ENCODE measurements around the gene MAG. TPM values are rescaled to one million over a fixed set of nuclear protein-coding genes. Genes with fewer than 3 reads are reported as not detected.

The MAG gene
- total RNA-seq, 2 experiments from 2014 or later: not detected

DNA sequence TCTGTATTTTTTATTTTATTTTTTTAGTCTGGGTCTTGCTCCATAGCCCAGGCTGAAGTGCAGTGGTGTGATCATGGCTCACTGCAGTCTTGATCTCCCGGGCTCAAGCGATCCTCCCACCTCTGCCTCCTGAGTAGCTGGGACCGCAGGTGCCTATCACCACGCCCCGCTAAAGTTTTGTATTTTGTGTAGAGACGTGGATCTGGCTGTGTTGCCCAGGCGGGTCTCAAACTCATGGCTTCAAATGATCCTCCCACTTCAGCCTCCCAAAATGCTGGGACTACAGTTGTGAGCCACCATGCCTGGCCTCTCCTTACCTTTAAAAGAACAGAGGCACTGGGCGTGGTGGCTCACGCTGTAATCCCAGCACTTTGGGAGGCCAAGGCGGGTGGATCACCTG lies 4.2 kb upstream of the MAG start:
- intact Hi-C loops (cut with DNase I, micrococcal nuclease): no loop called here
- ATAC-seq (ENCODE audit: poor library complexity) (no peak), DNase-seq (no peak)
- Histone ChIP-seq H3K27me3 (ENCODE audit: control insufficient read depth in 1 of 2, insufficient read depth in 2 of 2, low read length in 2 of 2) (peaks cover 0 to 6% of the 10 kb centered on the region in 2 experiments), H3K4me1 (ENCODE audit: insufficient read depth, low read length) (no peaks in the 10 kb centered on the region), H3K27ac (ENCODE audit: low read depth in 1 of 2, low read length in 2 of 2) (no peak overlapping the region), H3K9me3 (ENCODE audit: control insufficient read depth in 1 of 2, insufficient read depth in 1 of 2, low read length in 2 of 2) (no peaks in the 10 kb centered on the region), H3K4me3 (ENCODE audit: low read length) (no peak overlapping the region), H3K36me3 (ENCODE audit: insufficient read depth, low read length) (no peaks in the 10 kb centered on the region)
- H3K27me3 Mint-ChIP-seq: peaks cover 20% of the 10 kb centered on the region
- no peaks in the 10 kb centered on the region for H3K9me3 Mint-ChIP-seq
- no peak overlapping the region for H3K27ac Mint-ChIP-seq
- no peaks in the 10 kb centered on the region for H3K4me1 Mint-ChIP-seq (ENCODE audit: low read depth)
- H3K4me3 Mint-ChIP-seq: no peak overlapping the region
- ChIA-PET POLR2A (no interaction called here), CTCF (no interaction called here)
- TF ChIP-seq, protein P1, sequence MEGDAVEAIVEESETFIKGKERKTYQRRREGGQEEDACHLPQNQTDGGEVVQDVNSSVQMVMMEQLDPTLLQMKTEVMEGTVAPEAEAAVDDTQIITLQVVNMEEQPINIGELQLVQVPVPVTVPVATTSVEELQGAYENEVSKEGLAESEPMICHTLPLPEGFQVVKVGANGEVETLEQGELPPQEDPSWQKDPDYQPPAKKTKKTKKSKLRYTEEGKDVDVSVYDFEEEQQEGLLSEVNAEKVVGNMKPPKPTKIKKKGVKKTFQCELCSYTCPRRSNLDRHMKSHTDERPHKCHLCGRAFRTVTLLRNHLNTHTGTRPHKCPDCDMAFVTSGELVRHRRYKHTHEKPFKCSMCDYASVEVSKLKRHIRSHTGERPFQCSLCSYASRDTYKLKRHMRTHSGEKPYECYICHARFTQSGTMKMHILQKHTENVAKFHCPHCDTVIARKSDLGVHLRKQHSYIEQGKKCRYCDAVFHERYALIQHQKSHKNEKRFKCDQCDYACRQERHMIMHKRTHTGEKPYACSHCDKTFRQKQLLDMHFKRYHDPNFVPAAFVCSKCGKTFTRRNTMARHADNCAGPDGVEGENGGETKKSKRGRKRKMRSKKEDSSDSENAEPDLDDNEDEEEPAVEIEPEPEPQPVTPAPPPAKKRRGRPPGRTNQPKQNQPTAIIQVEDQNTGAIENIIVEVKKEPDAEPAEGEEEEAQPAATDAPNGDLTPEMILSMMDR (IDR thresholded peaks at IDR 0.05): no peak
- H3K36me3 Mint-ChIP-seq (ENCODE audit: low read depth): no peaks in the 10 kb centered on the region

DNA sequence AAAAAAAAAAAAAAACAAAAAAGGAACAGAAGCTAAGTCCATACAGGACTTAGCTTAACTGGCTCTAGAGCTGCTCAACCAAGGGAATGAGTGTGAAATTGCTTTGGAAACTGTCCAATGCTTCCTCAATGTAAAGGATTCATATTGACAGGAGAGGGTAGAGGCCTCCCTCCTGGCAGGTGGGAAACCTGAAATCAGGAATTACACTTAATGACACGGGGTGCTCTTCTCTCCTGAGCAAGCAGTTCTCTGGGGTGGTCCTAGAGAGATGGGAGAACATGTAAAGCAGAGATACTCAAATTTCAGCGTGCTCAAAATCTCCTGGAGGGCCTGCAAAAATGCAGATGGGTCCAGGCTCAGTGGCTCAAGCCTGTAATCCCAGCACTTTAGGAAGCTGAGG lies 3.6 kb upstream of the MAG start:
- no peak overlapping the region for H3K4me3 Mint-ChIP-seq
- POLR2A ChIA-PET: no interaction called here
- intact Hi-C loops (cut with DNase I, micrococcal nuclease): no loop called here

DNA sequence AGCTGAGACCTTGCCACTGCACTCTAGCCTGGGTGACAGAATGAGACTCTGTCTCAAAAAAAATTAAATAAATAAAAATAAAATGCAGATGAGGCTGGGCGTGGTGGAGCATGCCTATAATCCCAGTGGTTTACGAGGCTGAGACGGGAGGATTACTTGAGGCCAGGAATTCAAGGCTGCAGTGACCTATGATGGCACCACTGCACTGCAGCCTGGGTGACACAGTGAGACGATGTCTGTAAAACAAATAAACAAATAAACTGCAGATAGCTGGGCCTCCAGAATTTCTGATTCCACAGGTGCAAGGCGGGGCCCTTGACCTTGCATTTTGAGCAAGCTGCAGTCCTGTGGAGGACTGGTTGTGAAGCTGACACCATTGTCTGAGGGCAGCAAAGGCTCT lies 3.1 kb upstream of the MAG start:
- no peaks in the 10 kb centered on the region for H3K36me3 ChIP-seq (ENCODE audit: insufficient read depth, low read length)
- TF ChIP-seq, protein P1 (IDR thresholded peaks at IDR 0.05): no peak
- no peaks in the 10 kb centered on the region for H3K4me1 ChIP-seq (ENCODE audit: insufficient read depth, low read length)
- no peak overlapping the region for H3K4me3 Mint-ChIP-seq
- H3K27me3 ChIP-seq (ENCODE audit: control insufficient read depth in 1 of 2, insufficient read depth in 2 of 2, low read length in 2 of 2): no peaks in the 10 kb centered on the region
- H3K27ac ChIP-seq (ENCODE audit: low read depth in 1 of 2, low read length in 2 of 2): no peak overlapping the region
- ChIA-PET POLR2A (no interaction called here), CTCF (no interaction called here)
- H3K27me3 Mint-ChIP-seq: peaks cover 12% of the 10 kb centered on the region
- H3K36me3 Mint-ChIP-seq (ENCODE audit: low read depth): no peaks in the 10 kb centered on the region
- H3K4me1 Mint-ChIP-seq (ENCODE audit: low read depth): no peaks in the 10 kb centered on the region
- ATAC-seq (ENCODE audit: poor library complexity): no peak
- H3K9me3 ChIP-seq (ENCODE audit: control insufficient read depth in 1 of 2, insufficient read depth in 1 of 2, low read length in 2 of 2): no peaks in the 10 kb centered on the region
- intact Hi-C loops (cut with DNase I, micrococcal nuclease): no loop called here
- no peak overlapping the region for H3K4me3 ChIP-seq (ENCODE audit: low read length)
- H3K9me3 Mint-ChIP-seq: no peaks in the 10 kb centered on the region
- DNase-seq: no peak
- H3K27ac Mint-ChIP-seq: no peak overlapping the region

More for the DNA sequence above, 3.6 kb upstream of the MAG start:
- H3K27me3 Mint-ChIP-seq: peaks cover 14% of the 10 kb centered on the region
- no peaks in the 10 kb centered on the region for H3K9me3 Mint-ChIP-seq
- Histone ChIP-seq H3K36me3 (ENCODE audit: insufficient read depth, low read length) (no peaks in the 10 kb centered on the region), H3K9me3 (ENCODE audit: control insufficient read depth in 1 of 2, insufficient read depth in 1 of 2, low read length in 2 of 2) (no peaks in the 10 kb centered on the region), H3K4me1 (ENCODE audit: insufficient read depth, low read length) (no peaks in the 10 kb centered on the region), H3K4me3 (ENCODE audit: low read length) (no peak overlapping the region), H3K27me3 (ENCODE audit: control insufficient read depth in 1 of 2, insufficient read depth in 2 of 2, low read length in 2 of 2) (peaks cover 0 to 3% of the 10 kb centered on the region in 2 experiments), H3K27ac (ENCODE audit: low read depth in 1 of 2, low read length in 2 of 2) (no peak overlapping the region)
- CTCF ChIA-PET: no interaction called here
- H3K4me1 Mint-ChIP-seq (ENCODE audit: low read depth): no peaks in the 10 kb centered on the region
- TF ChIP-seq, protein P1 (IDR thresholded peaks at IDR 0.05): no peak
- DNase-seq: no peak
- ATAC-seq (ENCODE audit: poor library complexity): no peak
- no peak overlapping the region for H3K27ac Mint-ChIP-seq
- H3K36me3 Mint-ChIP-seq (ENCODE audit: low read depth): no peaks in the 10 kb centered on the region

All from CD4-positive, alpha-beta T cell (primary cell).